Endothelial cell of umbilical vein (primary cell): ENCODE measurements around the gene PLCB4. TPM values are rescaled to one million over a fixed set of nuclear protein-coding genes. Genes with fewer than 3 reads are reported as not detected.

Source experiments
- BruUV-seq: library from RNA; stranded (reverse); fragments of 400-500 nt; replicated peaks from 2 replicates; lab custom pipeline; 2021; lab: Mats Ljungman, UMichigan
- CTCF ChIA-PET: fragments of 300-600, 350-600 bp; sonication (Branson Sonifier 250); formaldehyde crosslinking; loops from one replicate; lab custom pipeline; 2021; ENCODE audit warnings: antibody characterized with exemption, inconsistent platforms; lab: Charles Lee
- POLR2A ChIA-PET: fragments of 300-600, 350-600 bp; sonication (Branson Sonifier 250); formaldehyde crosslinking; loops from one replicate; lab custom pipeline; 2021; ENCODE audit warnings: antibody characterized with exemption, inconsistent platforms; lab: Charles Lee
- DNase-seq: peaks from one replicate; pipeline ENCODE4 v3.0.0-alpha.2; 2011; ENCODE audit warnings: low read depth, low spot score
- FAIRE-seq: peaks from 2 replicates; lab custom pipeline; 2011; peaks lifted over from hg19 to GRCh38; lab: Jason Lieb, UNC
- H2AFZ ChIP-seq: 2 replicates; pipeline ENCODE4 v1.6.0; 2012; ENCODE audit warnings: low read depth, low read length, control low read depth, inconsistent platforms
- H3K27ac ChIP-seq: 2 replicates; pipeline ENCODE4 v1.5.1; 2011; ENCODE audit warnings: low read depth, mild to moderate bottlenecking, control low read depth, low read length, moderate library complexity; ENCODE audit not compliant: insufficient read depth
- H3K27me3 ChIP-seq, 2 experiments: 2 replicates each; pipeline versions ENCODE4 v1.6.0 to v1.6.1; 2011; ENCODE audit warnings: low read length in 2 of 2, mixed read lengths in 1 of 2; ENCODE audit not compliant: control insufficient read depth in 2 of 2, insufficient read depth in 2 of 2
- H3K36me3 ChIP-seq, 2 experiments: 2 replicates in 1 of 2; 3 replicates in 1 of 2; pipeline ENCODE4 v1.5.1; 2011; ENCODE audit warnings: low read length in 2 of 2, mild to moderate bottlenecking in 1 of 2, moderate library complexity in 1 of 2; ENCODE audit not compliant: control insufficient read depth in 2 of 2, insufficient read depth in 2 of 2; ENCODE audit errors: extremely low read depth in 1 of 2
- H3K4me1 ChIP-seq: 3 replicates; pipeline ENCODE4 v1.5.1; 2011; ENCODE audit warnings: mild to moderate bottlenecking, low read length; ENCODE audit not compliant: control insufficient read depth, insufficient read depth; ENCODE audit errors: extremely low read depth
- H3K4me2 ChIP-seq: 2 replicates; pipeline ENCODE4 v1.6.1; 2011; ENCODE audit warnings: low read length, control low read depth, mixed read lengths; ENCODE audit not compliant: insufficient read depth
- H3K4me3 ChIP-seq, 3 experiments: fragments of 200-600 bp in 1 of 3; sonication (generic), shearing (Covaris generic) in 1 of 3; replicated peaks in 1 of 3; 2 replicates each; pipeline ENCODE4 v1.5.1; 2011 to 2016; ENCODE audit warnings: control low read depth in 3 of 3, low read length in 3 of 3, mild to moderate bottlenecking in 2 of 3, inconsistent platforms in 1 of 3, low read depth in 1 of 3, moderate library complexity in 1 of 3; ENCODE audit not compliant: insufficient read depth in 1 of 3
- H3K79me2 ChIP-seq: 2 replicates; pipeline ENCODE4 v1.6.0; 2012; ENCODE audit warnings: low read length, inconsistent platforms; ENCODE audit not compliant: control insufficient read depth, insufficient read depth
- H3K9ac ChIP-seq: replicated peaks from 2 replicates; pipeline ENCODE3; 2011; ENCODE audit warnings: low read length, control low read depth; ENCODE audit not compliant: insufficient read depth; ENCODE audit errors: extremely low read depth
- H3K9me1 ChIP-seq: replicated peaks from 3 replicates; pipeline ENCODE4 v1.6.0; 2011; ENCODE audit warnings: mild to moderate bottlenecking, low read length; ENCODE audit not compliant: control insufficient read depth, insufficient read depth; ENCODE audit errors: extremely low read depth
- H3K9me3 ChIP-seq: replicated peaks from 2 replicates; pipeline ENCODE4 v1.5.1; 2012; ENCODE audit warnings: low read length, inconsistent platforms; ENCODE audit not compliant: control insufficient read depth, insufficient read depth
- H4K20me1 ChIP-seq: replicated peaks from 2 replicates; pipeline ENCODE3; 2011; ENCODE audit warnings: mild to moderate bottlenecking, low read length; ENCODE audit not compliant: control insufficient read depth, insufficient read depth; ENCODE audit errors: extremely low read depth
- EZH2 ChIP-seq: IDR thresholded peaks from 2 replicates; pipeline ENCODE4 v1.6.1; 2012; ENCODE audit warnings: borderline replicate concordance, low read depth, mild to moderate bottlenecking, moderate library complexity, low read length, inconsistent platforms; ENCODE audit not compliant: severe bottlenecking
- FOS ChIP-seq: IDR thresholded peaks from 2 replicates; pipeline ENCODE4 v1.6.1; 2011; ENCODE audit warnings: mild to moderate bottlenecking, low read length, moderate library complexity, borderline replicate concordance; ENCODE audit not compliant: insufficient read depth
- MYC ChIP-seq: IDR thresholded peaks from one replicate; pipeline ENCODE4 v1.6.1; 2011; ENCODE audit warnings: mild to moderate bottlenecking, low read depth, low read length
- POLR2AphosphoS5 ChIP-seq: IDR thresholded peaks from 2 replicates; pipeline ENCODE4 v1.6.1; 2012; ENCODE audit warnings: low read depth, mild to moderate bottlenecking, control low read depth, low read length, moderate library complexity; ENCODE audit not compliant: insufficient read depth
- dilution Hi-C: fragments of 300-500 bp; cut with MboI; formaldehyde crosslinking; loops from one replicate; pipeline ENCODE4 v1.15.0; 2019; ENCODE audit warnings: low sequenced_read_pairs; ENCODE audit not compliant: extremely low pct_ligation_motif_present
- intact Hi-C: fragments of 100-400 bp; cut with micrococcal nuclease; formaldehyde crosslinking; loops from one replicate; pipeline ENCODE4 v1.10.0; 2022
- polyA plus RNA-seq, 4 experiments: library from polyadenylated mRNA; depleted of rRNA in 3 of 4; stranded (reverse) in 3 of 4; unstranded in 1 of 4; fragments of >200 nt; gene quantifications; 2 replicates each; pipeline versions ENCODE4 v1.2.1 to v1.2.3, GENCODE V29; 2011 to 2012; ENCODE audit warnings: missing spikeins in 1 of 4
- total RNA-seq: library from RNA; stranded (reverse); gene quantifications from 2 replicates; pipeline ENCODE4 v1.2.3, GENCODE V29; 2021
- TF ChIP-seq, protein P1 (sequence below), 2 donors: IDR thresholded peaks; 1 replicate in 1 of 2; 2 replicates in 1 of 2; pipeline ENCODE4 v1.5.1; 2011; ENCODE audit warnings: low read length in 2 of 2, mild to moderate bottlenecking in 2 of 2, moderate library complexity in 2 of 2, control low read depth in 1 of 2, inconsistent platforms in 1 of 2, low read depth in 1 of 2; ENCODE audit not compliant: insufficient read depth in 1 of 2; ENCODE audit errors: extremely low read depth in 1 of 2

PLCB4 gene
- total and polyA plus RNA-seq, 2 donors (not counting 3 experiments of a cell fraction or from before 2014, with no cell fraction given) = 0.37 to 1.7 TPM

DNA sequence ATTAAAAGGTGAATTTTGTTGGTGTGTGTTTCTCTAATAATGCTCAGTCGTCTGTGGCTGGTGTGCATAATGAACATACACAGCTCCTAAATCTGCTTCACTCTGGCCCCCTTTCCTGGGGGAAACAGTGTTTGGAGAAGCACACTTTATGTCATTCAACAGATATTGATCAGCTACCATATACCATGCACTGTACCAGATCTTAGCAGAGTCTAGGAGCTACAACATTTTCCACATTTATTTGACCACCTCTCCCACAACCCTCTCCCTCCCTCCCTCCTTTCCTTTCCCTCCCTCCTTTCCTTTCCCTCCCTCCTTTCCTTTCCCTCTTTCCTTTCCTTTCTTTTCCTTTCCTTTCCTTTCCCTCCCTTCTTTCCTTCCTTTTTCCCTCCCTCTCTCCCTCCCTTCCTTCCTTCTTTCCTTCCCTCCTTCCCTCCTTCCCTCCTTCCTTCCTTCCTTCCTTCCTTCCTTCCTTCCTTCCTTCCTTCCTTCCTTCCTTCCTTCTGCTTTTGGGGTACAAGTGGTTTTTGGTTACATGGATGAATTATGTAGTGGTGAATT is 85.7 kb downstream of the PLCB4 start:
- no peak for FAIRE-seq
- dilution Hi-C loops = no loop called here
- no TSS peak for BruUV-seq

More for the DNA sequence above, 85.7 kb downstream of the PLCB4 start:
- Histone ChIP-seq H3K36me3 (no peaks in the 10 kb centered on the region), H3K27me3 (no peaks in the 10 kb centered on the region), H3K4me1 (no peaks in the 10 kb centered on the region), H2AFZ (no peak overlapping the region), H3K4me3 (no peak overlapping the region), H3K9me3 (no peaks in the 10 kb centered on the region), H3K9me1 (no peaks in the 10 kb centered on the region), H4K20me1 (no peaks in the 10 kb centered on the region), H3K9ac (no peak overlapping the region), H3K4me2 (no peak overlapping the region), H3K27ac (no peak overlapping the region), H3K79me2 (no peaks in the 10 kb centered on the region)
- TF ChIP-seq POLR2AphosphoS5 (no peak), FOS (no peak), EZH2 (no peak), MYC (no peak)
- TF ChIP-seq, protein P1, sequence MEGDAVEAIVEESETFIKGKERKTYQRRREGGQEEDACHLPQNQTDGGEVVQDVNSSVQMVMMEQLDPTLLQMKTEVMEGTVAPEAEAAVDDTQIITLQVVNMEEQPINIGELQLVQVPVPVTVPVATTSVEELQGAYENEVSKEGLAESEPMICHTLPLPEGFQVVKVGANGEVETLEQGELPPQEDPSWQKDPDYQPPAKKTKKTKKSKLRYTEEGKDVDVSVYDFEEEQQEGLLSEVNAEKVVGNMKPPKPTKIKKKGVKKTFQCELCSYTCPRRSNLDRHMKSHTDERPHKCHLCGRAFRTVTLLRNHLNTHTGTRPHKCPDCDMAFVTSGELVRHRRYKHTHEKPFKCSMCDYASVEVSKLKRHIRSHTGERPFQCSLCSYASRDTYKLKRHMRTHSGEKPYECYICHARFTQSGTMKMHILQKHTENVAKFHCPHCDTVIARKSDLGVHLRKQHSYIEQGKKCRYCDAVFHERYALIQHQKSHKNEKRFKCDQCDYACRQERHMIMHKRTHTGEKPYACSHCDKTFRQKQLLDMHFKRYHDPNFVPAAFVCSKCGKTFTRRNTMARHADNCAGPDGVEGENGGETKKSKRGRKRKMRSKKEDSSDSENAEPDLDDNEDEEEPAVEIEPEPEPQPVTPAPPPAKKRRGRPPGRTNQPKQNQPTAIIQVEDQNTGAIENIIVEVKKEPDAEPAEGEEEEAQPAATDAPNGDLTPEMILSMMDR (IDR thresholded peaks at IDR 0.05; ENCODE audit: extremely low read depth in 1 of 2, insufficient read depth in 1 of 2, low read depth in 1 of 2, low read length in 2 of 2) = no peak
- ChIA-PET CTCF (interaction anchor here (1.7 kb wide), 1 partner anchor 11 kb away, joined by 6 read pairs; no protein-coding TSS in a partner anchor), POLR2A (no interaction called here)
- intact Hi-C loops = loop anchor here (2.0 kb wide), 1 partner anchor 16 kb away; no protein-coding TSS in a partner anchor
- DNase-seq = no peak
